ENCODE results near the gene LGALS14. TPM values are rescaled to one million over a fixed set of nuclear protein-coding genes. Genes with fewer than 3 reads are reported as not detected.

Gene LGALS14
- total RNA-seq, 4 donors from 2014 or later, result not detected

GRCh38 chr19:39677961-39678889 is 26.1 kb upstream of the LGALS14 start:
- WGBS, 2 donors, result 66 to 75% methylated on average over 10 of the region's 10 CpGs

GRCh38 chr19:39679056-39679790 is 25.1 kb upstream of the LGALS14 start:
- H3K27me3 ChIP-seq, result no peaks in the 10 kb centered on the region
- intact Hi-C loops (cut with DNase I), result no loop called here
- no peak overlapping the region for H3K27ac ChIP-seq
- H3K9me3 ChIP-seq, result no peaks in the 10 kb centered on the region
- no peak for TF ChIP-seq POLR2A (IDR thresholded peaks at IDR 0.05)
- TF ChIP-seq CTCF (IDR thresholded peaks at IDR 0.05), result no peak
- H3K36me3 ChIP-seq, result no peaks in the 10 kb centered on the region
- peak in 1 of 2 donors; percentile 3 for DNase-seq
- no peak overlapping the region for H3K4me3 ChIP-seq (replicated peaks in 1 of 3)
- peaks cover 0 to 10% of the 10 kb centered on the region in 2 donors for H3K4me1 ChIP-seq
- WGBS, 2 donors, result 55 to 59% methylated on average over 10 of the region's 10 CpGs

More at GRCh38 chr19:39677961-39678889, 26.1 kb upstream of the LGALS14 start:
- intact Hi-C loops (cut with DNase I), result no loop called here
- TF ChIP-seq CTCF (IDR thresholded peaks at IDR 0.05) (no peak), POLR2A (IDR thresholded peaks at IDR 0.05) (no peak)
- Histone ChIP-seq H3K4me3 (replicated peaks in 1 of 3) (no peak overlapping the region), H3K9me3 (no peaks in the 10 kb centered on the region), H3K4me1 (peaks cover 0 to 10% of the 10 kb centered on the region in 2 donors), H3K27ac (no peak overlapping the region), H3K27me3 (no peaks in the 10 kb centered on the region), H3K36me3 (no peaks in the 10 kb centered on the region)
- peak; percentile 18 to 59 for DNase-seq

- H3K4me3 ChIP-seq (replicated peaks in 1 of 3), result no peak overlapping the region
- intact Hi-C loops (cut with DNase I), result no loop called here
- no peaks in the 10 kb centered on the region for H3K36me3 ChIP-seq
- H3K27me3 ChIP-seq, result no peaks in the 10 kb centered on the region
- no peak for TF ChIP-seq POLR2A (IDR thresholded peaks at IDR 0.05)
- TF ChIP-seq CTCF (IDR thresholded peaks at IDR 0.05), result no peak
- no peak for DNase-seq
- no peaks in the 10 kb centered on the region for H3K9me3 ChIP-seq
- H3K27ac ChIP-seq, result no peak overlapping the region
- peaks cover 0 to 10% of the 10 kb centered on the region in 2 donors for H3K4me1 ChIP-seq
- 86 to 100% methylated on average over 2 to 3 of the region's 3 CpGs for WGBS, 2 donors
These were observed 24.5 kb upstream of the LGALS14 start for GRCh38 chr19:39679791-39680168.

GRCh38 chr19:39680593-39680992 is 23.7 kb upstream of the LGALS14 start:
- TF ChIP-seq CTCF (IDR thresholded peaks at IDR 0.05) (no peak), POLR2A (IDR thresholded peaks at IDR 0.05) (no peak)
- no peak overlapping the region for H3K27ac ChIP-seq
- no peaks in the 10 kb centered on the region for H3K36me3 ChIP-seq
- H3K27me3 ChIP-seq, result no peaks in the 10 kb centered on the region
- WGBS, 2 donors, result 79 to 86% methylated on average over 3 of the region's 3 CpGs
- intact Hi-C loops (cut with DNase I), result no loop called here
- H3K9me3 ChIP-seq, result no peaks in the 10 kb centered on the region
- peaks cover 0 to 10% of the 10 kb centered on the region in 2 donors for H3K4me1 ChIP-seq
- DNase-seq, result no peak
- H3K4me3 ChIP-seq (replicated peaks in 1 of 3), result no peak overlapping the region
